Measurements from ENCODE around the gene DNAJB14. TPM values are rescaled to one million over a fixed set of nuclear protein-coding genes. Genes with fewer than 3 reads are reported as not detected.
A peak's percentile ranks its signal among the peaks of the same experiment; 100 is the strongest.

The DNAJB14 gene
- polyA plus RNA-seq, result 30.8 TPM
- long read RNA-seq, donor 1, full-length matches to known transcripts, result 4 of 4 reads
- long read RNA-seq, donor 1, partial matches to known transcripts, result 0 of 4 reads
- long read RNA-seq, donor 1, other reads (novel, unspliced or antisense), result 0 of 4 reads
- long read RNA-seq, donor 2, full-length matches to known transcripts, result 8 of 8 reads
- long read RNA-seq, donor 2, partial matches to known transcripts, result 0 of 8 reads
- long read RNA-seq, donor 2, other reads (novel, unspliced or antisense), result 0 of 8 reads
- long read RNA-seq, donor 3, full-length matches to known transcripts, result 11 of 11 reads
- long read RNA-seq, donor 3, partial matches to known transcripts, result 0 of 11 reads
- long read RNA-seq, donor 3, other reads (novel, unspliced or antisense), result 0 of 11 reads
- long read RNA-seq, donor 4, partial matches to known transcripts, result 0 of 1 reads
- long read RNA-seq, donor 4, other reads (novel, unspliced or antisense), result 0 of 1 reads
- long read RNA-seq, donor 5, result 0 reads
- long read RNA-seq, donor 6, full-length matches to known transcripts, result 7 of 7 reads
- long read RNA-seq, donor 6, partial matches to known transcripts, result 0 of 7 reads
- long read RNA-seq, donor 6, other reads (novel, unspliced or antisense), result 0 of 7 reads
- long read RNA-seq, donor 7, full-length matches to known transcripts, result 2 of 2 reads
- long read RNA-seq, donor 7, partial matches to known transcripts, result 0 of 2 reads
- long read RNA-seq, donor 7, other reads (novel, unspliced or antisense), result 0 of 2 reads
- long read RNA-seq, donor 8, full-length matches to known transcripts, result 8 of 8 reads
- long read RNA-seq, donor 8, partial matches to known transcripts, result 0 of 8 reads
- long read RNA-seq, donor 8, other reads (novel, unspliced or antisense), result 0 of 8 reads
- long read RNA-seq, donor 9, full-length matches to known transcripts, result 7 of 7 reads
- long read RNA-seq, donor 9, partial matches to known transcripts, result 0 of 7 reads
- long read RNA-seq, donor 9, other reads (novel, unspliced or antisense), result 0 of 7 reads
- long read RNA-seq, donor 10, full-length matches to known transcripts, result 9 of 9 reads
- long read RNA-seq, donor 10, partial matches to known transcripts, result 0 of 9 reads
- long read RNA-seq, donor 10, other reads (novel, unspliced or antisense), result 0 of 9 reads
- long read RNA-seq, donor 11, full-length matches to known transcripts, result 2 of 2 reads
- long read RNA-seq, donor 11, partial matches to known transcripts, result 0 of 2 reads
- long read RNA-seq, donor 11, other reads (novel, unspliced or antisense), result 0 of 2 reads

DNA sequence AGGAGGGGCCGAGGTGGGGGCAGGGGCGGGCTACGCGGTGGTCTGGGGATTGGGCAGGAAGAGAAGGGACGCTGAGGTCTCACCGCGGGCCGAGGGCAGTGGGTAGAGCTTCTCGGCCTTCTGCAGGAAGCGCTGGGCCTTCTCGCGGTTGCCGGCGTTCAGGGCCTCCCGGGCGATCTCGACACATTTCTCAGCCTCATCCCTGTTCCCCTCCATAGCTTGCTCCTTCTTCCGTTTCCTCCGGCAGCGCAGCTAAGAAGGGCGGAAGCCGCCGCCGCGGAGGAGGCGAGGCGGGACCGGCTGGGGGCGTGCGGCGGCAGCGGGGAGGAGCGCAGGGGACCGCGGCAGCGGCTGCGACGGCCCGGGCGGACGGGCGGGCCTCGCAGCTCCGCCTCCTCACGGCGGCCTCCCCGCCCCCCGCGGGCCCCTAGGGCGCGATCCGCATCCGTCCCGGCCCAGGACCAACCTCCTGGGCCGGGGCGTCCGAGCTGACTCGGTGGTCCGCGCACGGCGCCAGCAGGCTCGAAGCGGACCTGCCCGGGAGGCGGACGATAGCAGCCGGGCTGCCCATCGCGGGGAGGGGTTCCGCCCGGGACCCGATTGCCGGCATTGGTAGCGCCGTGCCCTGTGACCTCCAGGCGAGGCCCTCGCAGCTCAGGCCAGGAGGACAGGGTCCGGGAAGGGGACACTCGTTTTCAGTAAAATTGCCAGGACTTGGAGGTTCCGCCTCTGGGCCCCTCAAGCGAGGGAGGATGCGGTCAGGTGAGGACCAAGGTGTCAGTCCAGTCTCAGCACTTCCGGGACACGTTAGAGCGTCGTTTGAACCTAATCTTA is at the start of gene DNAJB14:
Gene DNAJB14 (minus strand): TSS at position 263 of the 834 bp plus-strand sequence. CDS start 47 bp downstream, at position 216.
- no peaks in the 10 kb centered on the region for H3K9me3 ChIP-seq (ENCODE audit: control insufficient read depth, low read depth, low read length)
- WGBS (ENCODE audit: insufficient coverage, low lambda C conversion rate), result no CpG with 5 or more reads among the region's 87 CpGs
- peak; percentile 72 to 92 for DNase-seq
- H3K36me3 ChIP-seq (ENCODE audit: control insufficient read depth, insufficient read depth, low read length), result peaks cover 3% of the 10 kb centered on the region
- H3K4me1 ChIP-seq (ENCODE audit: control insufficient read depth, insufficient read depth, low read length), result peaks cover 14% of the 10 kb centered on the region
- H3K27me3 ChIP-seq (ENCODE audit: control insufficient read depth, insufficient read depth, low read length), result no peaks in the 10 kb centered on the region
- peak within 1 kb of the TSS; percentile 99 for H3K27ac ChIP-seq (ENCODE audit: low read length)
- H3K4me3 ChIP-seq (ENCODE audit: low read length), result peak within 1 kb of the TSS; percentile 83

DNA sequence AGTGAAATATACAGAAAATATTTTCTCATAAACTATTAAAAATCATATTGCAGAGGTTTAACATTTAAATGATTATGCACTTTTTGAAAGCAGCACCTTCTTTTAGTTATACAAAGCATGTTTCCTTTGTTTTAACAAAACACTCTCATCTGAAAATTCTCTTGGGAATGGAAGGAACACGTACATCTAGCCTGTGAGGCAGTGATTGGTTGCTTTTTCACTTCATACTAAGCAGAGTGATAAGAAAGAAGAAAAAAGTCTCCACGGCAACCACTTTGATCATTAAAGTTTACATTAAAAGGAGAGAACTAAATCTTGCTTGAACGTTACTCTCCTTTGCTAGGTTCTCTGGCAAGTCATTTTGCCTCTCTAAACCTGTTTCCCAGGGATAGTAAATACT is 45.3 kb upstream of the DNAJB14 start:
- 40% methylated on average over 1 of the region's 3 CpGs for WGBS (ENCODE audit: insufficient coverage, low lambda C conversion rate)
- H3K27ac ChIP-seq (ENCODE audit: low read length), result no peak overlapping the region
- no peaks in the 10 kb centered on the region for H3K27me3 ChIP-seq (ENCODE audit: control insufficient read depth, insufficient read depth, low read length)
- no peaks in the 10 kb centered on the region for H3K9me3 ChIP-seq (ENCODE audit: control insufficient read depth, low read depth, low read length)
- no peak overlapping the region for H3K4me3 ChIP-seq (ENCODE audit: low read length)
- DNase-seq, result no peak
- H3K4me1 ChIP-seq (ENCODE audit: control insufficient read depth, insufficient read depth, low read length), result no peaks in the 10 kb centered on the region
- no peaks in the 10 kb centered on the region for H3K36me3 ChIP-seq (ENCODE audit: control insufficient read depth, insufficient read depth, low read length)

DNA sequence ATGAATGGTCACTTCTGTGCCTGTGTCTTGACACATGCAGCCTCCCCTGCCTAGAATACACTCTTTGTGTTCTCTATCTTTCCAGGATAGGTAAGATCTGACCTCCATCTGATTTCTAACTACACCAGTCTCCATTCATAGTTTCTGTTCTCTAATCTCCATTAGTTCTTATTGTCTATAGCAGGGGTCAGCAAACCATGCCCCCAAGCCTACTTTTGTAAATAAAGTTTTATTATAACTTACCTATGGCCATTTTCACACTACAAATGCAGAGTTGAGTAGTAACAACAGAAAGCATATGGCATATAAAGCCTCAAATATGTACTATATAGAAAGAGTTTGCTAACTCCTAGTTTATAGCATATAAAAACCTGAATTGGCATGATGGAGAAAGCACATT is 41.3 kb upstream of the DNAJB14 start:
- Histone ChIP-seq H3K9me3 (ENCODE audit: control insufficient read depth, low read depth, low read length) (no peaks in the 10 kb centered on the region), H3K4me3 (ENCODE audit: low read length) (no peak overlapping the region), H3K4me1 (ENCODE audit: control insufficient read depth, insufficient read depth, low read length) (no peaks in the 10 kb centered on the region), H3K27ac (ENCODE audit: low read length) (no peak overlapping the region), H3K27me3 (ENCODE audit: control insufficient read depth, insufficient read depth, low read length) (no peaks in the 10 kb centered on the region), H3K36me3 (ENCODE audit: control insufficient read depth, insufficient read depth, low read length) (no peaks in the 10 kb centered on the region)
- no peak for DNase-seq

DNA sequence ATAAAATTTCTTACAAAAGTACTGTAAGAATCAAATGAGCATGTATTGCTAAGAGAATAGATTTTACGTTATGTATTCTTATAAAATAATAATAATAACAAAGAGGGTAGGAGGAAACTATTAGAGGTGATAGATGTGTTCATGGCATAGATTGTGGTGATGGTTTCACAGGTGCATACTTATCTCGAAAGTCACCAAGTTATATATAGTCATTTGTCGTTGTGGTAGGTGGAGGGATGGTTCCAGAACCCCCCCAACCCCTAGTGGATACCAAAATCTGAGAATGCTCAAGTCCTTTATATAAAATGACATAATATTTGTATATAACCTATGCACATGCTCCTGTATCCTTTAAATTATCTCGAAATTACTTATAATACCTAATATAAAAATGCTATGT is 40.4 kb upstream of the DNAJB14 start:
- no peak for DNase-seq
- Histone ChIP-seq H3K4me1 (ENCODE audit: control insufficient read depth, insufficient read depth, low read length) (no peaks in the 10 kb centered on the region), H3K27ac (ENCODE audit: low read length) (no peak overlapping the region), H3K27me3 (ENCODE audit: control insufficient read depth, insufficient read depth, low read length) (no peaks in the 10 kb centered on the region), H3K36me3 (ENCODE audit: control insufficient read depth, insufficient read depth, low read length) (no peaks in the 10 kb centered on the region), H3K9me3 (ENCODE audit: control insufficient read depth, low read depth, low read length) (no peaks in the 10 kb centered on the region), H3K4me3 (ENCODE audit: low read length) (no peak overlapping the region)
- 100% methylated on average over 2 of the region's 4 CpGs for WGBS (ENCODE audit: insufficient coverage, low lambda C conversion rate)

DNA sequence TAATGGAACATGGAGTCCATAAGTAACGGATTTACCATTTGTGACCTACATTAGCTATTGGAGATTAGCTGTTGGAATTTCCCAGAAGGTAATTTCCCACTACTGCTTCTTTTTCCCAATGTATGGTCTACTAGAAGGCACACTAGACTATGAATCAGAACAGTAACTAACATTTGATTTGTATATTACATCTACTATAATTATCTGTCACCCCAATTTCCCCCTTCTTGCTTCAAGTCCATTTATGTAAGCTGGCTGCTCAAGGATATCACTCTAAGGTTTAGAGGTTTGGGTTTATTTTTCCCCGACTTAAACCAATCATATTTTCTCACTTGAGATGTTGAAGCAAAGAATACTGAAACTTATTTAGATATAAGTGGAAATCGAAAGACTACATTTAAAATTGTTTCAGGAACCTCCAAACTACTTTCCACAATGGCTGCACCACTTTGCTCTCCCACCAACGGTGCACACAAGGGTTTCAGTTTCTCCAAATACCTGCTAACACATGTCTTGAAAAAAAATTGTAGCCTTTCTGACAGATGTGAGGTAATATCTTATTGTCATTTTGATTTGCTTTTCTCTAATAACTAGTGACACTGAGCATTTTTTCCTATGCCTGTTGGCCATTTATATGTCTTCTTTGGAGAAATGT is 37.0 kb upstream of the DNAJB14 start:
- H3K4me3 ChIP-seq (ENCODE audit: low read length), result no peak overlapping the region
- no CpG with 5 or more reads among the region's 4 CpGs for WGBS (ENCODE audit: insufficient coverage, low lambda C conversion rate)
- H3K36me3 ChIP-seq (ENCODE audit: control insufficient read depth, insufficient read depth, low read length), result no peaks in the 10 kb centered on the region
- no peak overlapping the region for H3K27ac ChIP-seq (ENCODE audit: low read length)
- H3K27me3 ChIP-seq (ENCODE audit: control insufficient read depth, insufficient read depth, low read length), result no peaks in the 10 kb centered on the region
- DNase-seq, result no peak
- no peaks in the 10 kb centered on the region for H3K4me1 ChIP-seq (ENCODE audit: control insufficient read depth, insufficient read depth, low read length)
- no peaks in the 10 kb centered on the region for H3K9me3 ChIP-seq (ENCODE audit: control insufficient read depth, low read depth, low read length)

DNA sequence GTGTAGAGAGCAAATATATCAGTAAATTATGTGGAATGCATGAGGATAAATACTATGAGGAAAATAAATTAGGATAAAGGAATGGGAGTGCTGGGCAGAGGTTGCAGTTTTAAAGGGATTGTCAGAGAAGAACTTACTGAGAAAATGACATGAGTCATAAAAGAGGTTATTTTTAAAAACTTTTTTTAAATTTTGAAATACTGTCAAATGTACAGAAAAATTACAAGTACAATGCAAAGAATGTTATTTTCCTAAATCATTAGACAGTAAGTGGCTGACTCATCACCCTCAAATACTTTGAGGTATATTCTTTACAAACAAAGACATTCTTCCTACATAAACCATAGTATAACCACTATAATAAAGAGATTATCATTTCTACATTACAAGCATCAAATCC is 33.5 kb upstream of the DNAJB14 start:
- Histone ChIP-seq H3K36me3 (ENCODE audit: control insufficient read depth, insufficient read depth, low read length) (no peaks in the 10 kb centered on the region), H3K4me1 (ENCODE audit: control insufficient read depth, insufficient read depth, low read length) (no peaks in the 10 kb centered on the region), H3K4me3 (ENCODE audit: low read length) (no peak overlapping the region), H3K27me3 (ENCODE audit: control insufficient read depth, insufficient read depth, low read length) (no peaks in the 10 kb centered on the region), H3K27ac (ENCODE audit: low read length) (no peak overlapping the region), H3K9me3 (ENCODE audit: control insufficient read depth, low read depth, low read length) (no peaks in the 10 kb centered on the region)
- DNase-seq, result no peak

DNA sequence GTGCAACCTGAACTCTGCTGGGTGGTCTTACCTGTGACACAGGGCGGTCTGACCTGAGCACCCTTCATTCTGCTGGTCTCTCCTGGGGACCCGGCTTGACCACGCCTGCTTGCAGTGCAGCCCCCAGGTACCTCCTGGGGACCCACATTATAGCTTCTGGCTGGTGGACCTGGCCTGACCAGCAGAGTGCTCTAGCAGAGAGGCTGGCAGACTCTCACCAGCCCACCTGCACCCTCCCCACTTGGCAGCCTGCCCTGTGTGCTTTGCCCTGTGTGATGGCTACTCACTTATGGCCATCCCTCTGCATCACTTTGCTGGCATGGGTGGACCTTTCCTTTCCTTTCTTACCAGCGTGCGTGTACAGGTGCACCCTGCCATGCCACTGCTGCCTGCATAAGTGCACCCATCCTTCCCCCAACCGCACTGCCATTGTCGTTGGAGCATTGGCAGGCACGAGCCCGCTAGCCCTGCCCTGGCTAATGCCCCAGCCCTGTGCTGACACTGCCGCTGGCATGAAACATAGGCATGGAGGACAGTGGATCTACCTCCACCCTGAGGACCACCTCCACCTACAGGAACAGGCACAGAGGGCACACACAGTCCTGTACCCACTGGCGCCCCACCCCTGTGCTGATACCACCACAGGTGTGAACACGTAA is 25.2 kb upstream of the DNAJB14 start:
- H3K27me3 ChIP-seq (ENCODE audit: control insufficient read depth, insufficient read depth, low read length), result no peaks in the 10 kb centered on the region
- no peak overlapping the region for H3K4me3 ChIP-seq (ENCODE audit: low read length)
- H3K4me1 ChIP-seq (ENCODE audit: control insufficient read depth, insufficient read depth, low read length), result no peaks in the 10 kb centered on the region
- no peak overlapping the region for H3K27ac ChIP-seq (ENCODE audit: low read length)
- H3K9me3 ChIP-seq (ENCODE audit: control insufficient read depth, low read depth, low read length), result no peaks in the 10 kb centered on the region
- no CpG with 5 or more reads among the region's 12 CpGs for WGBS (ENCODE audit: insufficient coverage, low lambda C conversion rate)
- H3K36me3 ChIP-seq (ENCODE audit: control insufficient read depth, insufficient read depth, low read length), result no peaks in the 10 kb centered on the region
- DNase-seq, result no peak

DNA sequence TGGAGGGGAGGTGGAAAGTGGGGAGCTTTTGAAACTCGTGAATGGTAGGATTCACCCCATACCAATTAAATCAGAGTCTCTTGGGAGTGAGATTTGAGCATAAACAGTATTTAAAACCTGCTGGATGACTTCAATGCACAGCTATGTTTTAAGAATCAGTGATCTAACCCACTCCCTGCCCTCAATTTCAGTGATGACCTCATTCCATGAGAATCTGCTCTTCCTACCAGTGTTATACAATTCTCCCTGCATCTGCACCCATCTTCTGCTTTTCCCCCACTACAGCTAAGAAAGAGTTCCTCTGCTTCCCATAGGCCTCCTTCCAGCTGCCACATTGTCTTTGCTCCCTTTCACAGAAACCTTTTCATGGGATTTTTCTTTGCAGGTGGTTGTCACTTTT is 21.9 kb upstream of the DNAJB14 start:
- no CpG with 5 or more reads among the region's 1 CpG for WGBS (ENCODE audit: insufficient coverage, low lambda C conversion rate)
- Histone ChIP-seq H3K4me1 (ENCODE audit: control insufficient read depth, insufficient read depth, low read length) (no peaks in the 10 kb centered on the region), H3K27me3 (ENCODE audit: control insufficient read depth, insufficient read depth, low read length) (no peaks in the 10 kb centered on the region), H3K9me3 (ENCODE audit: control insufficient read depth, low read depth, low read length) (no peaks in the 10 kb centered on the region), H3K27ac (ENCODE audit: low read length) (no peak overlapping the region), H3K36me3 (ENCODE audit: control insufficient read depth, insufficient read depth, low read length) (no peaks in the 10 kb centered on the region), H3K4me3 (ENCODE audit: low read length) (no peak overlapping the region)
- no peak for DNase-seq

DNA sequence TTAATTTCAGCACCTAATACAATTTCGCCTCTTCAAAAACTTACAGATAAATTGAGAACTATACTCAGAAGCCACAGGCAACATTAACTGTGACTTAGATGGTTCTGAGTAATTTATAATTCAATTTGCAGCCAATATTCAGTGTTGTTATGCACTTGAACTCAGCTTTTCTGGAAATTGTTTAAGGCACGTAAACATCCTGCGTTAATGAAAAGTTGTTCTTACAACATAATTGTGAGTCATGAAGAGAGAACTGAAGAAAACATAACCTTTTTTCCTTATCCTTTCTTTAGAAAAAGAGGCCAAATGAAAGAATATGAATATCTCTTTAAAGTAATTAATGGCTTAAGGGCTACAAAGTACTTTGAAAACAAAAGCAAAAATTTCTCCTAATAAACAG is 20.3 kb upstream of the DNAJB14 start:
- H3K27ac ChIP-seq (ENCODE audit: low read length), result no peak overlapping the region
- no peaks in the 10 kb centered on the region for H3K4me1 ChIP-seq (ENCODE audit: control insufficient read depth, insufficient read depth, low read length)
- WGBS (ENCODE audit: insufficient coverage, low lambda C conversion rate), result 89% methylated on average over 3 of the region's 3 CpGs
- H3K36me3 ChIP-seq (ENCODE audit: control insufficient read depth, insufficient read depth, low read length), result no peaks in the 10 kb centered on the region
- H3K9me3 ChIP-seq (ENCODE audit: control insufficient read depth, low read depth, low read length), result no peaks in the 10 kb centered on the region
- DNase-seq, result no peak
- H3K4me3 ChIP-seq (ENCODE audit: low read length), result no peak overlapping the region
- no peaks in the 10 kb centered on the region for H3K27me3 ChIP-seq (ENCODE audit: control insufficient read depth, insufficient read depth, low read length)

Data from large intestine (tissue), 12 donors.